IMR-90 (cell line): ENCODE results near the gene CDYL2. TPM values are rescaled to one million over a fixed set of nuclear protein-coding genes. Genes with fewer than 3 reads are reported as not detected.

Experiments used
- ATAC-seq: fragments of 200-7000 bp; cut with Tn5 transposase; 2 replicates; pipeline ENCODE4 v1.9.1; 2020; ENCODE audit warnings: low read depth, mild to moderate bottlenecking, moderate library complexity
- BruUV-seq: library from RNA; stranded (reverse); fragments of 400-500 nt; replicated peaks from 2 replicates; lab custom pipeline; 2021; lab: Mats Ljungman, UMichigan
- CTCF ChIA-PET: fragments of 300-600 bp; formaldehyde crosslinking; extraction: SDS; loops from one replicate; lab custom pipeline; 2021; ENCODE audit warnings: antibody characterized with exemption; lab: Yijun Ruan, JAX
- POLR2A ChIA-PET: fragments of 300-600 bp; sonication (Branson Sonifier 250); formaldehyde crosslinking; loops from one replicate; lab custom pipeline; 2022; ENCODE audit warnings: antibody characterized with exemption; ENCODE audit not compliant: unreplicated experiment; lab: Charles Lee
- DNase-seq: peaks from one replicate; pipeline ENCODE4 v3.0.0; 2013
- H2AFZ ChIP-seq: replicated peaks from 2 replicates; pipeline ENCODE3; 2013; ENCODE audit warnings: low read length, mild to moderate bottlenecking; ENCODE audit not compliant: poor library complexity
- H2AK5ac ChIP-seq: 2 replicates; pipeline ENCODE4 v1.6.1; 2013; ENCODE audit warnings: low read depth, low read length, inconsistent platforms
- H2AK9ac ChIP-seq: replicated peaks from 2 replicates; pipeline ENCODE3; 2013; ENCODE audit warnings: mild to moderate bottlenecking, low read depth, low read length, moderate library complexity; ENCODE audit not compliant: poor library complexity
- H2BK120ac ChIP-seq: 2 replicates; pipeline ENCODE4 v1.6.1; 2013; ENCODE audit warnings: low read depth, low read length, inconsistent platforms
- H2BK15ac ChIP-seq: 3 replicates; pipeline ENCODE4 v1.6.1; 2013; ENCODE audit warnings: low read depth, low read length, inconsistent platforms
- H2BK20ac ChIP-seq: 2 replicates; pipeline ENCODE4 v1.6.1; 2013; ENCODE audit warnings: low read depth, mild to moderate bottlenecking, inconsistent platforms, low read length, moderate library complexity
- H2BK5ac ChIP-seq: 2 replicates; pipeline ENCODE4 v1.6.1; 2013; ENCODE audit warnings: mild to moderate bottlenecking, low read depth, low read length, inconsistent platforms; ENCODE audit not compliant: poor library complexity, severe bottlenecking
- H3K14ac ChIP-seq: replicated peaks from 2 replicates; pipeline ENCODE4 v1.6.1; 2013; ENCODE audit warnings: low read depth, low read length, inconsistent platforms
- H3K18ac ChIP-seq: 2 replicates; pipeline ENCODE4 v1.6.1; 2013; ENCODE audit warnings: low read depth, low read length, control low read depth
- H3K23ac ChIP-seq: 2 replicates; pipeline ENCODE4 v1.6.1; 2013; ENCODE audit warnings: low read depth, low read length, inconsistent platforms
- H3K27ac ChIP-seq: 2 replicates; pipeline ENCODE4 v1.5.1; 2013; ENCODE audit warnings: mild to moderate bottlenecking, control low read depth, low read length; ENCODE audit not compliant: insufficient read depth
- H3K27me3 ChIP-seq: 2 replicates; pipeline ENCODE4 v1.6.1; 2013; ENCODE audit warnings: low read length; ENCODE audit not compliant: control insufficient read depth, insufficient read depth
- H3K36me3 ChIP-seq: 2 replicates; pipeline ENCODE4 v1.6.1; 2013; ENCODE audit warnings: low read length, mixed read lengths; ENCODE audit not compliant: control insufficient read depth, insufficient read depth
- H3K4ac ChIP-seq: 2 replicates; pipeline ENCODE4 v1.6.1; 2013; ENCODE audit warnings: low read depth, low read length, inconsistent platforms
- H3K4me1 ChIP-seq: 2 replicates; pipeline ENCODE4 v1.6.1; 2013; ENCODE audit warnings: low read length, mixed read lengths; ENCODE audit not compliant: control insufficient read depth, insufficient read depth
- H3K4me2 ChIP-seq: 2 replicates; pipeline ENCODE4 v1.6.1; 2013; ENCODE audit warnings: low read depth, mild to moderate bottlenecking, control low read depth, low read length, moderate library complexity
- H3K4me3 ChIP-seq: 2 replicates; pipeline ENCODE4 v1.5.1; 2013; ENCODE audit warnings: low read depth, mild to moderate bottlenecking, control low read depth, low read length, moderate library complexity; ENCODE audit not compliant: insufficient read depth
- H3K56ac ChIP-seq: 2 replicates; pipeline ENCODE4 v1.6.1; 2013; ENCODE audit warnings: low read length, inconsistent platforms; ENCODE audit not compliant: insufficient read depth; ENCODE audit errors: extremely low read depth
- H3K79me1 ChIP-seq, 2 experiments: 2 replicates each; pipeline ENCODE4 v1.6.1; 2013; ENCODE audit warnings: low read length in 2 of 2, inconsistent platforms in 1 of 2, low read depth in 1 of 2
- H3K9ac ChIP-seq: 2 replicates; pipeline ENCODE4 v1.6.1; 2013; ENCODE audit warnings: low read depth, low read length, control low read depth
- H3K9me1 ChIP-seq: 2 replicates; pipeline ENCODE4 v1.6.1; 2013; ENCODE audit warnings: low read length, inconsistent platforms; ENCODE audit not compliant: insufficient read depth
- H3K9me3 ChIP-seq: 2 replicates; pipeline ENCODE4 v1.6.1; 2013; ENCODE audit warnings: low read length; ENCODE audit not compliant: control insufficient read depth, insufficient read depth
- H4K20me1 ChIP-seq: 2 replicates; pipeline ENCODE4 v1.6.1; 2013; ENCODE audit warnings: low read length, inconsistent platforms; ENCODE audit not compliant: insufficient read depth
- H4K5ac ChIP-seq: 2 replicates; pipeline ENCODE4 v1.6.1; 2013; ENCODE audit warnings: mild to moderate bottlenecking, low read depth, low read length, control low read depth
- H4K8ac ChIP-seq, 2 experiments: 2 replicates each; pipeline ENCODE4 v1.6.1; 2013; ENCODE audit warnings: low read depth in 2 of 2, low read length in 2 of 2, control low read depth in 1 of 2, inconsistent platforms in 1 of 2
- H4K91ac ChIP-seq: 2 replicates; pipeline ENCODE4 v1.6.1; 2013; ENCODE audit warnings: low read depth, low read length, inconsistent platforms; ENCODE audit not compliant: insufficient read depth
- ELK1 ChIP-seq: fragments of 150-350 bp; IDR thresholded peaks from 2 replicates; pipeline ENCODE4 v1.6.1; 2016; ENCODE audit warnings: low read depth, mild to moderate bottlenecking, low read length, moderate library complexity, borderline replicate concordance
- FOS ChIP-seq: fragments of 150-350 bp; IDR thresholded peaks from 2 replicates; pipeline ENCODE4 v1.6.1; 2016; ENCODE audit warnings: low read depth, low read length
- MAFK ChIP-seq: IDR thresholded peaks from 2 replicates; pipeline ENCODE4 v1.6.1; 2012; ENCODE audit warnings: low read depth, low read length, improper control_type of control experiment
- POLR2A ChIP-seq: IDR thresholded peaks from 2 replicates; pipeline ENCODE4 v1.6.1; 2012; ENCODE audit warnings: mild to moderate bottlenecking, low read depth, low read length
- RFX5 ChIP-seq: IDR thresholded peaks from 2 replicates; pipeline ENCODE4 v1.8.0; 2012; ENCODE audit warnings: low read depth, mild to moderate bottlenecking, low read length, moderate library complexity
- USF2 ChIP-seq: fragments of 150-350 bp; IDR thresholded peaks from 2 replicates; pipeline ENCODE4 v1.6.1; 2017; ENCODE audit warnings: mild to moderate bottlenecking, antibody characterized with exemption, low read length, low read depth
- WGBS, 2 experiments: methylation state at CpG; one replicate each; pipeline versions ENCODE4 v1.1.5 to v1.1.7; 2013; ENCODE audit warnings: missing lambda C conversion rate in 2 of 2; ENCODE audit not compliant: insufficient read length in 1 of 2; ENCODE audit errors: extremely low coverage in 2 of 2; 5-methylcytosine and 5-hydroxymethylcytosine counted together
- dilution Hi-C: fragments of 300-500 bp; cut with HindIII; formaldehyde crosslinking; loops from one replicate; pipeline ENCODE4 v1.14.3; 2018; ENCODE audit warnings: low sequenced_read_pairs; ENCODE audit not compliant: unreplicated experiment
- in situ Hi-C: fragments of 300-500 bp; cut with MboI; formaldehyde crosslinking; loops from 3 replicates; pipeline ENCODE4 v1.14.3; 2019; ENCODE audit warnings: low sequenced_read_pairs, inconsistent platforms, mixed read lengths
- intact Hi-C: fragments of 100-400 bp; cut with micrococcal nuclease; formaldehyde crosslinking; loops from 2 replicates; pipeline ENCODE4 v1.10.0; 2022
- polyA plus RNA-seq, 3 experiments: library from polyadenylated mRNA; depleted of rRNA; stranded (reverse); fragments of >200 nt; gene quantifications; 2 replicates each; pipeline ENCODE4 v1.2.3, GENCODE V29; 2012; ENCODE audit warnings: low replicate concordance in 1 of 3
- total RNA-seq: library from RNA; depleted of rRNA; stranded (reverse); fragments of >200 nt; gene quantifications from 2 replicates; pipeline ENCODE4 v1.2.3, GENCODE V29; 2012

CDYL2 gene
- total and polyA plus RNA-seq, 2 of the 4 experiments (the other 2 are of a cell fraction), result 1.2 to 3.9 TPM

GRCh38 chr16:80627108-80627507 is 177.3 kb downstream of the CDYL2 start:
- H2AFZ ChIP-seq, result no peak overlapping the region
- H3K18ac ChIP-seq, result no peak overlapping the region
- peaks cover 3% of the 10 kb centered on the region; the same call in 1 of the 2 replicates for H3K9me1 ChIP-seq
- H3K4ac ChIP-seq, result no peak overlapping the region
- no peak overlapping the region for H2BK20ac ChIP-seq
- no peaks in the 10 kb centered on the region; the same call in 1 of the 2 replicates for H3K9me3 ChIP-seq
- ChIA-PET POLR2A (no interaction called here), CTCF (interaction anchor here (0.6 kb wide), 2 partner anchors 409 to 1356 kb away, joined by 3 to 4 read pairs; partner anchors contain the start of gene ATMIN)
- BruUV-seq, result no TSS peak
- no peak overlapping the region for H4K5ac ChIP-seq
- dilution Hi-C loops (no loop called here), in situ Hi-C loops (no loop called here), intact Hi-C loops (no loop called here)
- H4K8ac ChIP-seq, result no peak overlapping the region
- ATAC-seq (no peak), DNase-seq (no peak)
- H3K4me2 ChIP-seq, result no peak overlapping the region
- WGBS, 2 experiments, result no CpG with 5 or more reads among the region's 1 CpG
- H3K23ac ChIP-seq, result no peak overlapping the region
- no peak overlapping the region for H2BK120ac ChIP-seq
- no peak overlapping the region for H3K9ac ChIP-seq
- no peak overlapping the region for H3K56ac ChIP-seq
- no peak overlapping the region for H2AK9ac ChIP-seq
- H2BK15ac ChIP-seq, result no peak overlapping the region
- TF ChIP-seq MAFK (no peak), ELK1 (no peak), POLR2A (no peak), FOS (no peak), USF2 (no peak), RFX5 (no peak)
- no peak overlapping the region for H3K4me3 ChIP-seq
- H2AK5ac ChIP-seq, result no peak overlapping the region
- no peaks in the 10 kb centered on the region for H3K27me3 ChIP-seq
- H4K20me1 ChIP-seq, result no peaks in the 10 kb centered on the region
- no peaks in the 10 kb centered on the region for H3K36me3 ChIP-seq
- H4K91ac ChIP-seq, result no peak overlapping the region
- H2BK5ac ChIP-seq, result no peak overlapping the region
- no peaks in the 10 kb centered on the region for H3K4me1 ChIP-seq
- peaks cover 0 to 7% of the 10 kb centered on the region in 2 experiments; a peak in 1 of 4 replicates for H3K79me1 ChIP-seq
- no peak overlapping the region for H3K14ac ChIP-seq
- no peak overlapping the region for H3K27ac ChIP-seq
